Amniotic stem cell (primary cell): Measurements from ENCODE around the gene GNRH2.
"Not testable (repeated sequence)": the region's sequence is repeated elsewhere in the genome, so short reads cannot be mapped to it uniquely, and the experiment has no call there.

ENCODE experiments used
- DNase-seq: peaks from one replicate; lab custom pipeline; 2025; lab: John Stamatoyannopoulos, UW

The GNRH2 gene

DNA sequence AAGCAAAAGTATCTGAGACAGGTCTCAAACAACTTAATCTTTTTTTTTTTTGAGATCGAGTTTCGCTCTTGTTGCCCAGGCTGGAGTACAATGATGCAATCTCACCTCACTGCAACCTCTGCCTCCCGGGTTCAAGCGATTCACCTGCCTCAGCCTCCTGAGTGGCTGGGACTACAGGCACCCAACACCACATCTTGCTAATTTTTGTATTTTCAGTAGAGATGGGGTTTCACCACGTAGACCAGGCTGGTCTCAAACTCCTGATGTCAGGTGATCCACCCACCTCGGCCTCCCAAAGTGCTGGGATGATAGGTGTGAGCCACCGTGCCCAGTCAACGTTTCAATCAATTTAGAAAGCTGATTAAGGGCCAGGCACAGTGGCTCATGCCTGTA is 29.8 kb downstream of the GNRH2 start:
- not testable (repeated sequence) for DNase-seq

DNA sequence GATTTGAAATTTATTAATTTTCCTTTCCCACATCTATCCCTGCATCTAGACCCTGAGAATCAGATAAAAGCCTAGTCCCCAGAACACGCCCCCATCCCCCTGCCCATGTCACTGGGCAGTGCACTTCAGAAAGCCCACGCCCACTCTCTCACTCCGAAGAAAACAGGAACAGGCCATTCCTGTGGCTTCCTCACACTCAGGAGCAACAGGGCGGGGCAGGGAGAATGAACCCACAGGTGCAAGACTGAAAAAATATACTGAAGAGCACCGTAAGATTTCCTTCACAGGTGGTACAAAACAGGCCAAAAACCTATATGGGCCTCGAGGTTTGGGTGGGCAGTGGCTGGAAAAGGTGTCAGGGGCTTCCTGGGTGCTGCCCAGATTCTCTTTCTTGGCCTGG is 31.4 kb downstream of the GNRH2 start:
- DNase-seq, result no peak

DNA sequence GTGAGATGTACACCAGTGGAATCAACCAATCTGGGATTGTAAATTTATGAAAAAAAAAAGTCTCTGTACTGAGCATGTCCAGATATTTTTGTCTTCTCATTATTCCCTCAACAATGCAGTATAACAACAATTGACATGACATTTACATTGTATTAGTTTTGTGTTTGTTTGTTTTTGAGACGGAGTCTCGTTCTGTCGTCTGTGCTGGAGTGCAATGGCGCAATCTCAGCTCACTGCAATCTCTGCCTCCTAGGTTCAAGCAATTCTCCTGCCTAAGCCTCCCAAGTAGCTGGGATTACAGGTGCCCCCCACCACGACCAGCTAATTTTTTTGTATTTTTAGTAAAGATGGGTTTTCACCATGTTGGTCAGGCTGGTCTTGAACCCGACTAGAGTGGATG is 31.9 kb downstream of the GNRH2 start:
- not testable (repeated sequence) for DNase-seq

- no peak for DNase-seq
These were observed 34.3 kb downstream of the GNRH2 start for GRCh38 chr20:3077618-3078134.

GRCh38 chr20:3080939-3081388 is 37.5 kb downstream of the GNRH2 start:
- DNase-seq, result no peak

- DNase-seq, result no peak
These were observed 38.2 kb downstream of the GNRH2 start for GRCh38 chr20:3081641-3082040.

DNA sequence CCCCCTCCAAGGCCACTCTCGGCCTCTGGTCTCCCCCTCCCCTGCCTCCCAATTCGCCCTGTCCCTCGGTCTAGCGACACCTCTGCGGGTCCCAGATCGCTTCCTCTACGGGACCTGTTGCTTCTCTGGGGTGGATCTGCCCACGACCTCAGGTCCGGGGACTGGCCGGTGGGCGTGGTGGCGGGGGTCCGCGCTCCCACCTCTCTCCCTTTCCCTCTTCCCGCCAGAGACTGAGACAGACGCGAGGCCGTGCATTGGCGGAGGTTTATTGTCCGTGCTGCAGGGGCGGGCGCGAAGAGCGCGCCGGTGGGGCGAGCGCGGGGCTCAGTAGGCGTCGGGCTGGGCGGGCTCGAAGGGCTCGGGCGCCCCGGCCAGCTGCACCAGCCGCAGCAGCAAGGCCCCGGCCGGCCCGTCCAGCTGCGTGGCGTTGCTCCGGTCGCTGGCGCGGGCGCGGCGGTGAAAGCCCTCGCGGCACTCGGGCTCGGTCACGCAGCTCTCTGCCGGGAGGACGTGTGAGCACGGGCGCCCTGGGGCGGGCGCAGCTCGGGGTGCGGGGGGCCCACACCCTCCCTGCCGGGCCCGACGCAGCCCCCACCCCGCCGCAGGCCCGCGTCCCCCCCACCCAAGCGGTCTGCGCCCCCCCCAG is 39.0 kb downstream of the GNRH2 start:
- no peak for DNase-seq

- DNase-seq, result no peak
These were observed 39.8 kb downstream of the GNRH2 start for GRCh38 chr20:3082955-3083952.

- DNase-seq, result no peak
These were observed 41.0 kb downstream of the GNRH2 start, which contains the start of gene AVP for GRCh38 chr20:3084283-3084985. AVP (minus strand) TSS chr20:3084724; CDS start chr20:3084674, 50 bp downstream.

- DNase-seq, result no peak
These were observed 41.6 kb downstream of the GNRH2 start for GRCh38 chr20:3084986-3085360.

GRCh38 chr20:3085571-3086072 is 42.2 kb downstream of the GNRH2 start:
- DNase-seq, result no peak

- DNase-seq, result no peak
These were observed 44.6 kb downstream of the GNRH2 start for GRCh38 chr20:3088031-3088430.

GRCh38 chr20:3090565-3090964 is 47.1 kb downstream of the GNRH2 start:
- DNase-seq, result no peak

DNA sequence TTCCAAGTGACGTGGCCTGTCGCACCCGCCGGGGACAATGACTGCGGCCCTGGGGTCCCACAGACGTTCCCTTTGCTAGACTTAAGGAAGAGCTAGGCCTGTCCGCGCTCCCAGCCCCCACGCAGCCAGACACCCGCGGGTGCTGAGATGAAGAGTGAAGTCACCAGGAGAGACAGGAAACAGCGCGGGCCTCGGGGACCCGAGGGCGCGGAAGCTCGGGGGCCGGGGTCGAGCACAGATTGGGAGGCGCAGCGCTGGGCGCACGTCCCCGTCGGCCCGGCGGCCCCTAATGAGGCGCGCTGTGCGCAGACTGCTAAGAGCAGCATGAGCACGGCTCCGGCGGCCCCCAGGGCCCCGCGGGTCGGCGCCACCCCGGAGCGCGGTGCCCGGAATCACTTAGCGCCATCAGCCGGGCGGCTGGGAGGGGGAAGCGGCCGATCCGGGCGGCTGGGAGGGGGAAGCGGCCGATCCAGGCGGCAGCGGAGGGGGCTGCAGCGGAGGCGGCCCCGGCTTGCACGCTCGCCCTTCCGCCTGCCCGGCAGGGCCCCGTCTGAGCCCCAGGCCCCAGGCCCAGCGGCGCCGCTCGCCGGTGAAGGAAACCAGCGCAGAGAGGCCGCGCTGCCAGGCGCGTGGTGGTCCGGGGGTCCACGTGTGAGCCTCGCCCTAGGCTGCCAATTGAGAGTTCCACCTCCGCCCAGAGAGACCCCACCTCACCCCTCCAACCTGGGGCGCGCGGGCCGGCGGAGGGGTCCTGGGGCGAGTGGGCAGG is 49.4 kb downstream of the GNRH2 start:
- no peak for DNase-seq

- DNase-seq, result no peak
These were observed 50.5 kb downstream of the GNRH2 start for GRCh38 chr20:3093861-3094361.

DNA sequence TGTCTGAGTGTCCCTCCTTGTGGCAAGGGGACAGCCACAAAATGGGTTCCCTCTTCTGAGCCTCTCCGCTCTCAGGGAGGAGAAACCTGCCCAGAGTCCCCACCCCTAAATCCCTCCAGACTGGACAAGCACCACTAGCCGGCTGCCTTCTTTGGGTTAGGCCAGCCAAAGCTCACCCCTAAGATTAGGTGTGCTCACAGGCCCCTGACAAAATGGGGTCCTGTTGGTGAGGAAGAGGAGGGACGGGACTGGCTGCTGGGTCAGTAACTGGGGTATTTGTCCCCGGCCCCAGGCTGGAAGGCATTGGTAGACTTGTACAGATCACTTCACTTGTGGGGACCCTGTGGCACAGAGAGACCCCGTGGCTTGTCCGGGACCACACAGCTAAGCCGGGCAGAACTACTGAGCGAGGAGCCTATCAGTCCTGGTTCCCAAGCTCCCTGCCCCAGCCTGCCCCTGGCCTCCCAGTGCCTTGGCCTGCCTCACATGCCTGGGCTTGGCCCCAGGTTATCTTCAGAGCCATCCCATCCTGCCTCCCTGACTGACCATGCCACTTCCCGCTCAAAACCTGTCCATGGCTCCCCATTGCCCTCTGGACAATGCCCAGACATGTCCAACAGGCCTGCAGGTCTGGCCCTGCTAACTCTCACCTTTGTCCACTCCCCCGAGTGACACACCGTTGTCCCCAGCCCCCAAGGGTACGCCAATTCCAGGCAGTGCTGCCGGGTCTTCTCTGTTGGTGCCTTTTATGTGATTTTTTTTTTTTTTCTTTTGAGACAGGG is 51.6 kb downstream of the GNRH2 start:
- DNase-seq, result no peak
